Activated effector memory CD4-positive, alpha-beta T cell treated with anti-CD3 and anti-CD28 coated beads, Interleukin-2, amount 50 U/mL, for 16 hours (primary cell): Measurements from ENCODE around the gene NACAD.
"Not testable (repeated sequence)": the region's sequence is repeated elsewhere in the genome, so short reads cannot be mapped to it uniquely, and the experiment has no call there.

Source experiments
- DNase-seq: peaks from one replicate; pipeline ENCODE4 v3.0.0-alpha.2; 2020

NACAD gene

GRCh38 chr7:45088821-45089340 is at the start of gene NACAD:
Gene NACAD, minus strand, starts transcription at chr7:45088969. Its CDS starts 75 bp downstream, at chr7:45088894.
- peak; percentile 71 for DNase-seq

GRCh38 chr7:45136106-45137060 is 47.6 kb upstream of the NACAD start:
- peak; percentile 84 for DNase-seq

GRCh38 chr7:45133877-45134276 is 45.1 kb upstream of the NACAD start:
- DNase-seq = no peak

GRCh38 chr7:45133352-45133751 is 44.6 kb upstream of the NACAD start:
- no peak for DNase-seq

GRCh38 chr7:45132708-45133320 is 44.0 kb upstream of the NACAD start:
- no peak for DNase-seq

- DNase-seq = no peak
These were observed 43.1 kb upstream of the NACAD start for GRCh38 chr7:45131891-45132290.

- DNase-seq = no peak
These were observed 42.1 kb upstream of the NACAD start for GRCh38 chr7:45130910-45131309.

GRCh38 chr7:45129906-45130305 is 41.1 kb upstream of the NACAD start:
- DNase-seq = no peak

GRCh38 chr7:45129181-45129800 is 40.5 kb upstream of the NACAD start:
- DNase-seq = no peak

GRCh38 chr7:45126920-45127319 is 38.2 kb upstream of the NACAD start:
- no peak for DNase-seq

GRCh38 chr7:45126201-45126600 is 37.4 kb upstream of the NACAD start:
- DNase-seq = no peak

GRCh38 chr7:45125193-45125904 is 36.6 kb upstream of the NACAD start:
- no peak for DNase-seq

- no peak for DNase-seq
These were observed 35.3 kb upstream of the NACAD start for GRCh38 chr7:45123913-45124710.

- DNase-seq = no peak
These were observed 34.4 kb upstream of the NACAD start for GRCh38 chr7:45122975-45123860.

GRCh38 chr7:45119550-45119949 is 30.8 kb upstream of the NACAD start:
- no peak for DNase-seq

- no peak for DNase-seq
These were observed 30.1 kb upstream of the NACAD start for GRCh38 chr7:45118889-45119331.

- peak; percentile 17 for DNase-seq
These were observed 29.5 kb upstream of the NACAD start for GRCh38 chr7:45118292-45118691.

GRCh38 chr7:45117582-45117981 is 28.8 kb upstream of the NACAD start:
- DNase-seq = peak; percentile 56

- DNase-seq = no peak
These were observed 27.3 kb upstream of the NACAD start for GRCh38 chr7:45116048-45116447.

- no peak for DNase-seq
These were observed 26.2 kb upstream of the NACAD start for GRCh38 chr7:45114926-45115325.

- not testable (repeated sequence) for DNase-seq
These were observed 25.5 kb upstream of the NACAD start for GRCh38 chr7:45114257-45114656.
